ENCODE measurements around the gene COL12A1. TPM values are rescaled to one million over a fixed set of nuclear protein-coding genes. Genes with fewer than 3 reads are reported as not detected.
A peak's percentile ranks its signal among the peaks of the same experiment; 100 is the strongest.

COL12A1 gene
- total and polyA plus RNA-seq, 2 experiments from 2014 or later, result 0.39 to 6.3 TPM

DNA sequence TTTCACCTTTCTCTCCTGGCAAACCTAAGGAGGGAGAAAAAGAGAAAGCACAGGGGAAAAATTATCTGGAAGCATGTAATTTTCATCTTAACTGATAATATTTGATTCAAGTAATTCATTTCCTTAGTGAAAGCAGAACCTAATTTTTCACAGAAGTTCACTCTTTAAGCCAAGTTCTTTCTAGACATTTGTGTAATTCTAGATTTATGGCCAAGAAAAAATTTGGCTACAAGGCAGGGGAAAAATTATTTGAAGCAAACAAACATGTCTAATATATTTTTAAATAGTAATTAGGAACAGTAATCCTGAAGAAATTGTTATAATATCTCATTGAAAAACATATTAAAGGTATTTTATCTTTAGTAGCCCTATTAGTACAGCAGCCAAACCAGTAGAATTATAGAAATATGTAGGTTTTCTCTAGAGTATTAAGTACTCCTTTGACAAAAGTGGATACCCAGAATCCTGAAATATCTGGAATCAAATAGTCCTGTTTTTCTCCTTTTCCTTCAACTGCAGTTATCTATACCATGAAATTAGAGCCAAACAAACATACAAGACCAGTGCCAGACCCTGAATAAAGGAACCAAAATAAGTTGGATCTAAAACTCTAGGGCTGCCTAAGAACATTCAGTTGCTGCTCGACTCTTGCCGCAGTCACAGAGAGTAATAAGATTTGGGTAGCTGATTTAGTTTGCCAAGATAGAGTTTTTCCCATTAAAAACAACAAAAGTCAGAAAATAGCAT lies 116.5 kb downstream of the COL12A1 start:
- Mint-ChIP-seq H3K27me3 (ENCODE audit: insufficient read depth, low read depth, poor library complexity) (peaks cover 4% of the 10 kb centered on the region), H3K4me3 (no peak overlapping the region), H3K9me3 (no peaks in the 10 kb centered on the region), H3K4me1 (peaks cover 16% of the 10 kb centered on the region), H3K36me3 (ENCODE audit: low read depth) (no peaks in the 10 kb centered on the region), H3K27ac (peak overlapping the region; percentile 21; the same call in 1 of the 2 replicates)
- no peak overlapping the region for H3K27ac ChIP-seq (ENCODE audit: low read depth)
- H3K79me2 ChIP-seq (replicated peaks; ENCODE audit: insufficient read depth), result no peaks in the 10 kb centered on the region
- peaks cover 5% of the 10 kb centered on the region; the same call in 1 of the 2 replicates for H3K4me1 ChIP-seq (ENCODE audit: insufficient read depth)
- no peak for DNase-seq (ENCODE audit: low spot score)
- no peak overlapping the region for H3K4me3 ChIP-seq
- no peak for ATAC-seq
- no peaks in the 10 kb centered on the region for H3K9me2 ChIP-seq (ENCODE audit: insufficient read depth)
- no peak overlapping the region for H3K4me2 ChIP-seq
- no peak overlapping the region for H2AFZ ChIP-seq
- peaks cover 14% of the 10 kb centered on the region for H3K27me3 ChIP-seq (ENCODE audit: insufficient read depth)
- H3K36me3 ChIP-seq (ENCODE audit: insufficient read depth), result no peaks in the 10 kb centered on the region
- no peaks in the 10 kb centered on the region for H4K20me1 ChIP-seq (replicated peaks; ENCODE audit: insufficient read depth)
- no peaks in the 10 kb centered on the region for H3F3A ChIP-seq (replicated peaks; ENCODE audit: low read depth)
- TF ChIP-seq CREB1 (CRISPR knock-in tag; IDR thresholded peaks at IDR 0.05; ENCODE audit: low read depth) (no peak), EZH2phosphoT487 (IDR thresholded peaks at IDR 0.05; ENCODE audit: unreplicated experiment) (no peak)
- TF ChIP-seq, protein P1, sequence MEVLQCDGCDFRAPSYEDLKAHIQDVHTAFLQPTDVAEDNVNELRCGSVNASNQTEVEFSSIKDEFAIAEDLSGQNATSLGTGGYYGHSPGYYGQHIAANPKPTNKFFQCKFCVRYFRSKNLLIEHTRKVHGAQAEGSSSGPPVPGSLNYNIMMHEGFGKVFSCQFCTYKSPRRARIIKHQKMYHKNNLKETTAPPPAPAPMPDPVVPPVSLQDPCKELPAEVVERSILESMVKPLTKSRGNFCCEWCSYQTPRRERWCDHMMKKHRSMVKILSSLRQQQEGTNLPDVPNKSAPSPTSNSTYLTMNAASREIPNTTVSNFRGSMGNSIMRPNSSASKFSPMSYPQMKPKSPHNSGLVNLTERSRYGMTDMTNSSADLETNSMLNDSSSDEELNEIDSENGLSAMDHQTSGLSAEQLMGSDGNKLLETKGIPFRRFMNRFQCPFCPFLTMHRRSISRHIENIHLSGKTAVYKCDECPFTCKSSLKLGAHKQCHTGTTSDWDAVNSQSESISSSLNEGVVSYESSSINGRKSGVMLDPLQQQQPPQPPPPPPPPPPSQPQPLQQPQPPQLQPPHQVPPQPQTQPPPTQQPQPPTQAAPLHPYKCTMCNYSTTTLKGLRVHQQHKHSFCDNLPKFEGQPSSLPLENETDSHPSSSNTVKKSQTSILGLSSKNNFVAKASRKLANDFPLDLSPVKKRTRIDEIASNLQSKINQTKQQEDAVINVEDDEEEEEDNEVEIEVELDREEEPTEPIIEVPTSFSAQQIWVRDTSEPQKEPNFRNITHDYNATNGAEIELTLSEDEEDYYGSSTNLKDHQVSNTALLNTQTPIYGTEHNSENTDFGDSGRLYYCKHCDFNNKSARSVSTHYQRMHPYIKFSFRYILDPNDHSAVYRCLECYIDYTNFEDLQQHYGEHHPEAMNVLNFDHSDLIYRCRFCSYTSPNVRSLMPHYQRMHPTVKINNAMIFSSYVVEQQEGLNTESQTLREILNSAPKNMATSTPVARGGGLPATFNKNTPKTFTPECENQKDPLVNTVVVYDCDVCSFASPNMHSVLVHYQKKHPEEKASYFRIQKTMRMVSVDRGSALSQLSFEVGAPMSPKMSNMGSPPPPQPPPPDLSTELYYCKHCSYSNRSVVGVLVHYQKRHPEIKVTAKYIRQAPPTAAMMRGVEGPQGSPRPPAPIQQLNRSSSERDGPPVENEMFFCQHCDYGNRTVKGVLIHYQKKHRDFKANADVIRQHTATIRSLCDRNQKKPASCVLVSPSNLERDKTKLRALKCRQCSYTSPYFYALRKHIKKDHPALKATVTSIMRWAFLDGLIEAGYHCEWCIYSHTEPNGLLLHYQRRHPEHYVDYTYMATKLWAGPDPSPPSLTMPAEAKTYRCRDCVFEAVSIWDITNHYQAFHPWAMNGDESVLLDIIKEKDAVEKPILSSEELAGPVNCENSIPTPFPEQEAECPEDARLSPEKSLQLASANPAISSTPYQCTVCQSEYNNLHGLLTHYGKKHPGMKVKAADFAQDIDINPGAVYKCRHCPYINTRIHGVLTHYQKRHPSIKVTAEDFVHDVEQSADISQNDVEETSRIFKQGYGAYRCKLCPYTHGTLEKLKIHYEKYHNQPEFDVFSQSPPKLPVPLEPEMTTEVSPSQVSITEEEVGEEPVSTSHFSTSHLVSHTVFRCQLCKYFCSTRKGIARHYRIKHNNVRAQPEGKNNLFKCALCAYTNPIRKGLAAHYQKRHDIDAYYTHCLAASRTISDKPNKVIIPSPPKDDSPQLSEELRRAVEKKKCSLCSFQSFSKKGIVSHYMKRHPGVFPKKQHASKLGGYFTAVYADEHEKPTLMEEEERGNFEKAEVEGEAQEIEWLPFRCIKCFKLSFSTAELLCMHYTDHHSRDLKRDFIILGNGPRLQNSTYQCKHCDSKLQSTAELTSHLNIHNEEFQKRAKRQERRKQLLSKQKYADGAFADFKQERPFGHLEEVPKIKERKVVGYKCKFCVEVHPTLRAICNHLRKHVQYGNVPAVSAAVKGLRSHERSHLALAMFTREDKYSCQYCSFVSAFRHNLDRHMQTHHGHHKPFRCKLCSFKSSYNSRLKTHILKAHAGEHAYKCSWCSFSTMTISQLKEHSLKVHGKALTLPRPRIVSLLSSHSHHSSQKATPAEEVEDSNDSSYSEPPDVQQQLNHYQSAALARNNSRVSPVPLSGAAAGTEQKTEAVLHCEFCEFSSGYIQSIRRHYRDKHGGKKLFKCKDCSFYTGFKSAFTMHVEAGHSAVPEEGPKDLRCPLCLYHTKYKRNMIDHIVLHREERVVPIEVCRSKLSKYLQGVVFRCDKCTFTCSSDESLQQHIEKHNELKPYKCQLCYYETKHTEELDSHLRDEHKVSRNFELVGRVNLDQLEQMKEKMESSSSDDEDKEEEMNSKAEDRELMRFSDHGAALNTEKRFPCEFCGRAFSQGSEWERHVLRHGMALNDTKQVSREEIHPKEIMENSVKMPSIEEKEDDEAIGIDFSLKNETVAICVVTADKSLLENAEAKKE (CRISPR knock-in tag; IDR thresholded peaks at IDR 0.05), result no peak

DNA sequence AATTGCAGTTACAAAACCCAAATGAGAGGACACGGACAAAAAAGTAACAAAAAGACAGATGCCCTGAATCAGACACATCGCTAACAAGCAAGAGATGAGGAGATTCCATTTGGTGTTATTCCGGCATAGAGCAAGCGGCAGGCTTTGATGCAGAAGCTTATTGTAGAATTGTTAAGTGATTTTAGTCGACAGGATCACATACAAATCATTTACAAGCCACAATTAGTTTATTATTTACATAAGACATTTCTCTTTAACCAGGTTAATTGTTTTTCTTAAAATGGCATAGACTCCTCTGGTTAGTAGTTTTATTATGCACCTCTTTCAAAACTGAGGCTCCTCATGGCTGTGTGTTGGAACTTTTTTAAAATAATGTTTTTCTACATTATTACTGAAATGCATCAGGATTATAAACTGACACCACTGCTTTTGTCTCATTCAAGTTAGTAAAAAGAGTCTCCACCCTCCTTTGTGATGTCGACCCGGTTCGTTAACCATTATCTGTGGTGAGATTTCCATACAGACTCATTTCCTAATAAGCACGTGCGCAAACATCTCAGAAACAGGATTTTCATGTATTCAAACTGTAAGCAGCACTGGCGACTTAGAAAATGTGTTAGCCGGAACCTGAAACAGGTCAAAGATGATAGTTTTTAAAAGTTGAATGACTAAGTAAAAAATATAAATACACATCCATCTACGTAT lies 119.8 kb downstream of the COL12A1 start:
- Mint-ChIP-seq H3K4me3 (no peak overlapping the region), H3K27ac (no peak overlapping the region), H3K36me3 (ENCODE audit: low read depth) (no peaks in the 10 kb centered on the region), H3K4me1 (peaks cover 16% of the 10 kb centered on the region), H3K27me3 (ENCODE audit: insufficient read depth, low read depth, poor library complexity) (peaks cover 4% of the 10 kb centered on the region), H3K9me3 (no peaks in the 10 kb centered on the region)
- peak; percentile 2 for DNase-seq (ENCODE audit: low spot score)
- H3K36me3 ChIP-seq (ENCODE audit: insufficient read depth), result no peaks in the 10 kb centered on the region
- H3K27ac ChIP-seq (ENCODE audit: low read depth), result no peak overlapping the region
- H3K4me1 ChIP-seq (ENCODE audit: insufficient read depth), result peaks cover 7% of the 10 kb centered on the region; the same call in 1 of the 2 replicates
- no peaks in the 10 kb centered on the region for H3F3A ChIP-seq (replicated peaks; ENCODE audit: low read depth)
- H3K4me2 ChIP-seq, result peak overlapping the region; percentile 89; the same call in 1 of the 2 replicates
- H2AFZ ChIP-seq, result 0 out of 2 replicates have a peak overlapping the region, but pooled peaks have one; percentile 99
- no peak overlapping the region for H3K4me3 ChIP-seq
- no peaks in the 10 kb centered on the region for H4K20me1 ChIP-seq (replicated peaks; ENCODE audit: insufficient read depth)
- H3K9me2 ChIP-seq (ENCODE audit: insufficient read depth), result no peaks in the 10 kb centered on the region
- peaks cover 29% of the 10 kb centered on the region for H3K27me3 ChIP-seq (ENCODE audit: insufficient read depth)
- H3K79me2 ChIP-seq (replicated peaks; ENCODE audit: insufficient read depth), result no peaks in the 10 kb centered on the region
- no peak for ATAC-seq
- TF ChIP-seq, protein P2, sequence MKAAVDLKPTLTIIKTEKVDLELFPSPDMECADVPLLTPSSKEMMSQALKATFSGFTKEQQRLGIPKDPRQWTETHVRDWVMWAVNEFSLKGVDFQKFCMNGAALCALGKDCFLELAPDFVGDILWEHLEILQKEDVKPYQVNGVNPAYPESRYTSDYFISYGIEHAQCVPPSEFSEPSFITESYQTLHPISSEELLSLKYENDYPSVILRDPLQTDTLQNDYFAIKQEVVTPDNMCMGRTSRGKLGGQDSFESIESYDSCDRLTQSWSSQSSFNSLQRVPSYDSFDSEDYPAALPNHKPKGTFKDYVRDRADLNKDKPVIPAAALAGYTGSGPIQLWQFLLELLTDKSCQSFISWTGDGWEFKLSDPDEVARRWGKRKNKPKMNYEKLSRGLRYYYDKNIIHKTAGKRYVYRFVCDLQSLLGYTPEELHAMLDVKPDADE (IDR thresholded peaks at IDR 0.05), result no peak
- no peak for TF ChIP-seq ZNF114 (CRISPR knock-in tag; IDR thresholded peaks at IDR 0.05)
